Smooth muscle cell (in vitro differentiated cells): ENCODE data around the gene CSNK1E. TPM values are rescaled to one million over a fixed set of nuclear protein-coding genes. Genes with fewer than 3 reads are reported as not detected.

ENCODE experiments used
- DNase-seq: peaks from one replicate; lab custom pipeline; 2025; ENCODE audit not compliant: unreplicated experiment; lab: John Stamatoyannopoulos, UW
- H2AFZ ChIP-seq: fragments of 200-600 bp; sonication (generic); 2 replicates; pipeline ENCODE4 v1.6.0; 2016; ENCODE audit warnings: antibody characterized with exemption, low read depth, mild to moderate bottlenecking
- H3F3A ChIP-seq: fragments of 200-600 bp; sonication (generic); 2 replicates; pipeline ENCODE4 v1.6.0; 2017; ENCODE audit warnings: antibody characterized with exemption, low read depth
- H3K27ac ChIP-seq: fragments of 200-600 bp; sonication (generic); 2 replicates; pipeline ENCODE4 v1.5.1; 2016; ENCODE audit warnings: low read depth, mild to moderate bottlenecking
- H3K27me3 ChIP-seq: fragments of 200-600 bp; sonication (generic); 2 replicates; pipeline ENCODE4 v1.6.1; 2016; ENCODE audit warnings: low read depth, mild to moderate bottlenecking
- H3K36me3 ChIP-seq: fragments of 200-600 bp; sonication (generic); 2 replicates; pipeline ENCODE4 v1.5.1; 2016; ENCODE audit warnings: low read depth
- H3K4me1 ChIP-seq: fragments of 200-600 bp; sonication (generic); 2 replicates; pipeline ENCODE4 v1.5.1; 2016; ENCODE audit warnings: low read depth
- H3K4me2 ChIP-seq: fragments of 200-600 bp; sonication (generic); 2 replicates; pipeline ENCODE4 v1.6.0; 2016; ENCODE audit warnings: mild to moderate bottlenecking
- H3K4me3 ChIP-seq: fragments of 200-600 bp; sonication (generic); 2 replicates; pipeline ENCODE4 v1.5.1; 2016; ENCODE audit warnings: mild to moderate bottlenecking
- H3K79me2 ChIP-seq: fragments of 200-600 bp; sonication (generic); 2 replicates; pipeline ENCODE4 v1.6.0; 2016; ENCODE audit warnings: low read depth, mild to moderate bottlenecking
- H3K9ac ChIP-seq: fragments of 200-600 bp; sonication (generic); 2 replicates; pipeline ENCODE4 v1.6.0; 2016; ENCODE audit warnings: low read depth
- H3K9me3 ChIP-seq: fragments of 200-600 bp; sonication (generic); replicated peaks from 2 replicates; pipeline ENCODE4 v1.5.1; 2016; ENCODE audit warnings: low read depth
- H4K20me1 ChIP-seq: fragments of 200-600 bp; sonication (generic); 2 replicates; pipeline ENCODE4 v1.6.0; 2016; ENCODE audit warnings: low read depth
- CTCF ChIP-seq: fragments of 200-600 bp; sonication (generic); IDR thresholded peaks from 2 replicates; pipeline ENCODE4 v1.5.1; 2017; ENCODE audit warnings: borderline replicate concordance, mild to moderate bottlenecking, antibody characterized with exemption; ENCODE audit not compliant: insufficient read depth, poor library complexity, severe bottlenecking
- WGBS: methylation state at CpG from one replicate; pipeline ENCODE4 v1.1.7; 2016; ENCODE audit warnings: low lambda C conversion rate; 5-methylcytosine and 5-hydroxymethylcytosine counted together
- polyA plus RNA-seq: library from polyadenylated mRNA; unstranded; fragments of >200 nt; fragmentation: Nextera tagmentation; extraction: Ambion mirVana; gene quantifications from 2 replicates; pipeline ENCODE4 v1.2.1, GENCODE V29; 2016
- total RNA-seq: library from RNA; depleted of rRNA; stranded (reverse); fragments of >200 nt; gene quantifications from 2 replicates; pipeline ENCODE4 v1.2.3, GENCODE V29; 2014

CSNK1E gene
- total and polyA plus RNA-seq, 2 experiments from 2014 or later: 94.7 to 154 TPM

GRCh38 chr22:38350444-38351359, 33.5 kb upstream of the CSNK1E start:
- Histone ChIP-seq H3K36me3 (no peaks in the 10 kb centered on the region), H4K20me1 (no peaks in the 10 kb centered on the region), H3F3A (no peaks in the 10 kb centered on the region), H3K9me3 (no peaks in the 10 kb centered on the region), H3K4me2 (no peak overlapping the region), H3K4me1 (no peaks in the 10 kb centered on the region), H3K27ac (no peak overlapping the region), H2AFZ (no peak overlapping the region), H3K9ac (no peak overlapping the region), H3K79me2 (no peaks in the 10 kb centered on the region), H3K4me3 (no peak overlapping the region), H3K27me3 (no peaks in the 10 kb centered on the region)
- no peak for TF ChIP-seq CTCF
- WGBS: 77% methylated on average over 9 of the region's 9 CpGs
- no peak for DNase-seq

- Histone ChIP-seq H3K4me2 (no peak overlapping the region), H3K27ac (no peak overlapping the region), H2AFZ (no peak overlapping the region), H3K4me1 (no peaks in the 10 kb centered on the region), H3K27me3 (no peaks in the 10 kb centered on the region), H3K9ac (no peak overlapping the region), H3F3A (no peaks in the 10 kb centered on the region), H3K4me3 (no peak overlapping the region), H4K20me1 (no peaks in the 10 kb centered on the region), H3K9me3 (no peaks in the 10 kb centered on the region), H3K36me3 (no peaks in the 10 kb centered on the region), H3K79me2 (no peaks in the 10 kb centered on the region)
- TF ChIP-seq CTCF: no peak
- 85% methylated on average over 14 of the region's 14 CpGs for WGBS
- DNase-seq: no peak
Observed at GRCh38 chr22:38348751-38349496, 31.7 kb upstream of the CSNK1E start.

GRCh38 chr22:38347944-38348750, 30.9 kb upstream of the CSNK1E start:
- Histone ChIP-seq H3F3A (no peaks in the 10 kb centered on the region), H3K36me3 (no peaks in the 10 kb centered on the region), H3K27ac (no peak overlapping the region), H3K27me3 (no peaks in the 10 kb centered on the region), H2AFZ (no peak overlapping the region), H3K79me2 (no peaks in the 10 kb centered on the region), H3K4me1 (no peaks in the 10 kb centered on the region), H3K4me3 (no peak overlapping the region), H3K9me3 (no peaks in the 10 kb centered on the region), H4K20me1 (no peaks in the 10 kb centered on the region), H3K4me2 (no peak overlapping the region), H3K9ac (no peak overlapping the region)
- DNase-seq: no peak
- 81% methylated on average over 14 of the region's 14 CpGs for WGBS
- no peak for TF ChIP-seq CTCF
